NCI-H446 treated with DMSO at 0.1 percent for 48 hours (cell line): ENCODE measurements around the gene ADAMTS17.

Source experiments
- DNase-seq: peaks from one replicate; lab custom pipeline; 2025; lab: John Stamatoyannopoulos, UW

ADAMTS17 gene

DNA sequence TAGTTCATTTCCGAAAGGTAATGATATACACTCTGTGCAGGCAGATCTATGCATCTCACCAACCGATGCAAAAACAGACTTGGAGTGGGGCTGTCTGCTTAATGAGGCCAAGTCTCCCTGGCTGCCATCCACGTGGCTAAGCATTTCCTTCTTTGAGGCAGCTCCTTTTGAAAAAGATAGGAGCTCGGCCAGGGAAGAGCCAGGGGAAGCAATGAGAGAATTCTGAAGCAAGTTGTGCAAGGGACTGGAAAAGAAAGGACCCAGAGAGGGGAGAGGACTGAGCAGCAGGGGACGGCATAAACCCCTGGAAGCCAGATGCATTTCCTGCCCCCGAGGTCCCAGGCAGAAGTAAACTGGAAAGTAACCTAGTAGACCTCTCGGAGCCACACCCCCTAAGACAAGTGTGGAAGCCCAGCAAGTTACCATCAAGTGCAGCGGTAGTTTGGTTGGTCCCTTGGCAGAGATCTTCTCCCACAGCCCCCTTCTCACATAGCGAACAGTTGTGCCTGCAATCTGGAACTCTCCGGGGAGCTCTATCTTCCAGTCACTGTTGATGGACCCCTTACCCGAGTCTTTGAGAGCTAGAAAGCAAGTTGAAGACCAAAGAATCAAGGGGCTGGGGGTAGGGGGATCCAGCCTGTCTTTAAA, 288.2 kb downstream of the ADAMTS17 start:
- no peak for DNase-seq

DNA sequence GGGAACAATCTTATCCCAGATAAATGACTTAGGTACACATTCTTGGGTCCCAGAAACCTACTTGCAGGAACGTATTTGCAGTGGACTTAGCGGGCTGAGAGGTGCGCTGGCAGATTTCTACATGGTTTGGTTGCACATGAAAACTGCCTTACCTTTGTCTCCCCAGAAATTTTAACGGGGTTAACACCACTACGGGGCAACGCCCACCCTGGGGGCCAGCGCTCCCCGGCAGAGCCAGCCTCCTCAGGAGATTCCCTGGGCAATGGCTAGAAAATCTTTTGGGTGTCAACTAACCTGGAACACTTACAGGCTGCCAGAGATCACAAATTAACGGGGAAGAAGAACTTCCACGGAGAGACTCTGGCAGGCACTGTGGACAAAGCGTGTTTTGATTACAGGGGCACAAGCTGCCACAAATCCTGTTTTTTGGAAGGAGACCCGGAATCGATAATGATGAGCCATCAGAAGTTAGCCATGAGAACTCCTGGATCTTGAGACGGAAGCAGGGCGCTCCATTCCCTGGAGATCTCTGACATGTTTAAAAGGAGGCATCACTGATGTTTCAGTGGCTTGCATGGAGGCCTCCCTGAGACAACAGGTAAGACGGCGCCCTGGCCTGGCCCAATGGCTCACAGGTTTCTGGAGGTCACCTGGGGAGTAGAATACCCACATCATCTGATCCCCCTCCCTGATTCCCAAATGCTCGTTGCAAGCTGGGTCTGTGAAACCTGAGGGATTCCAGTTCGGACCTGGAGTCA, 288.9 kb downstream of the ADAMTS17 start:
- DNase-seq, result no peak

DNA sequence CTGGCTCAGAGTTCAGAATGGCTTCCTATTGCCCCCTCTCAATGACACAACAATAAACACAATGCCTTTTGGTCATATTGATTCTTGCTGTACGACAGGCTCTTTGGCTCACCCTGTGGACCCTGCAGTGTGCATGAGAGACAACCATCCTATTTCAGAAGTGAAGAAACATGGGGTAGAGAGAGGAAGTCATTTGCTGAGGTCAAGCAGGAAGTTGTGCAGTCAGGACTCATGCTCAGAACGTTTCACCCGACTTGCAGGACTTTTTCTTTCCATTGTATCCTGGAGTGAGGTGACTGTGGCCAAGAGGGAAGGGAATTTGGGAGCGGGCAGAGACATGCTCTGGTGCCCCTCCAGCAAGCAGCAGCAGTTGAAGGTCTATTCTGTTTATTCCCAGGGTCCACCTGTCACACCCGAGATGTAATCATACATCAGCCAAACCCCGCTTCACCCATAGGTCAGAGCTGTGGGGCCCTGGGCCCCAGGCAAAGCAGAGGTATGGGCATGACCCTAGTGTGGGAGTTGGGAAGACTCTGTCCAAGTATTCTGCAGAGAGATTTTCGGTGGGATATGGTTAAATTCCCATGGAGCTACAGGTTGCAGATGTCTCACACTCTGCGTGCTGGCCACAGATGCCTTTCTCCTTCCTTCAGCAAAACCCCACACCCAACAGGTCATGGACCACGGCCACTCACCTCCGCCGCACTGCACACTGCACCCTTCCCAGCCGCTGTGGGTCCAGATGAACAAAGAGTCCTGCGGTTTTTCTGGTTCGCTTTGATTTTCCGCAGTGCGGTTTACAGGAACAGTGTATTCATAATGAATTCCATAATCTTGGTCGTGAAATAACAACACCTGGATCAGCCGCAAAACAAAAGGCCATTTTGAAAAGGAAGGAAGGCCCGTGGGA, 290.6 kb downstream of the ADAMTS17 start:
- DNase-seq, result no peak

DNA sequence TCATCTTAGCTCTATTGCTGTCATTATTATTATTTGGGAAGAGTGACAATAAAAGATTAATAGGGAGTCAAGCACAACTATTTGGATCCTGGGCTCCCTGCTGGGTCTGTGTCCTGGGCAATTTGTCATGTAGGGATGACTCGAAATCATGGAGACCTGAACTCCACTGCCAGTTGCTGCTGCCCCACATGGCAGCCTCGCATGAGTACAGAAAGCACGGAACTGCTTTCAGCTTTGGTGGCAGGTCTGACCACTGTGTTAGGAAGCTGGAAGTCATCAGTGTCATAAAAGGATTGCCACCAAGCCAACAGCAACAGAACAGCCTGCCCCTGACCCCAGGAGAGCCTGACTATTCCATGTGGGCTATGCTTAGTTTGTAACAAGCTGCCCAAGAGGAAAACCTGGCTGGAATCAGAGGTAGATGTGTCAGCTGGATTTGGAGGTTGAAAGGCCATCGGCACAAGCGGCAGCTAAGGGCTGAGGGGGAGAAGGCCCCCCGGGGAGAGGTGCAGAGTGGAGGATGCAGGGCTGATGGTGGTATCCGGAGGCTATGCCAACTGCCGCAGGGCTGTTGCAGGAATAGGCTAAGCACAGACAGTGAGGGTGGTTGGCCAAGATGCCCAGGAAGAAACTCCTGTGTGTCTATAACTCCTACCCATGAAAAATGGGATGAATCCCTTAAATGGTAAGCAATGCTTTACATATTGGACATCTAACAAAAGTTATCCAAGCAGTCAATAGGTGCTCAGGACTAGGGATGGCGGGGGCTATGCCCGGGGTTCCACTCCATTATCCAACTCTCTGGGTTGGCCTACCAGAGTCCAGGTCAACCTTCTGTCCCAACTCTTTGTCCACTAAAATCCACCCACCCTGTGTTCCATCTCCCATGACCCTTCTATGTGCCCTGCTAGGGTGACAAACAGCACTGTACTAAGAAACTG, 291.6 kb downstream of the ADAMTS17 start:
- DNase-seq, result no peak

GRCh38 chr15:100049483-100049882, 292.3 kb downstream of the ADAMTS17 start:
- DNase-seq, result no peak

DNA sequence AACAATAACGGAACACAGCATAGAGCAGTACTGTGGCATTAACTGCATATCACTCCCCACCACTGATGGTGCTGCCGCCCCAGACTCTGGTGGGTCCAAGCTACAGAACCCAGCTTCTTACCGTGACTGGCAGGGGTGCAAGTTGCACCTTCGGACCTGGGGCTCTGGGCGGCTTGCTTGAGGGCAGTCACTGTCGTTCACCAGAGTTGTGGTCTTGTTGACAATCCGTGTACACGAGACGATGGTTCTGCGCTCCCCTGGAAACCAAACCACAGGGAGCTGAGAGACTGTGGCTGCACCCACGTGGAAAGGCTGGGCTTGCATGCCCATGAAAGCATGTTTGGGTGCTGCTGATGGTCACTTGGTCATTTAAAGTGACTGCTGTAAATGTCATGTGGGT, 293.0 kb downstream of the ADAMTS17 start:
- DNase-seq, result no peak

- DNase-seq, result no peak
Measured at GRCh38 chr15:100043692-100044091, 298.1 kb downstream of the ADAMTS17 start.

GRCh38 chr15:100043068-100043641, 298.6 kb downstream of the ADAMTS17 start:
- no peak for DNase-seq

DNA sequence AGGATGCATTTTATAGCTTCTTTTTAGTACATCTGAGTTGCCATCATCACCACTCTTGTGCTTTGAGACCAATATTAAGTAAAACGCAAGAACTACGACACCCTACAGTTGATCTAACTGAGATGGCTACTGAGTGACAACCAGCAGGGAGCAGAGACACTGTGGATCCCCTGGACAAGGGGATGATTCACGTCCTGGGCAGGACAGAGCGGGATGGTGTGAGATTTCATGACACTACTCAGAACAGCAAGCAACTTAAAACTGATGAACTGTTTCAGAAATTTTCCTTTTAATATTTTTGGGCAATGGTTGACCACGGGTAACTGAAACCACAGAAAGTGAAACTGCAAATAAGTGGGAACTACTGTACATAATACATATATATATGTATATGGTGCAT, 299.2 kb downstream of the ADAMTS17 start:
- no peak for DNase-seq

DNA sequence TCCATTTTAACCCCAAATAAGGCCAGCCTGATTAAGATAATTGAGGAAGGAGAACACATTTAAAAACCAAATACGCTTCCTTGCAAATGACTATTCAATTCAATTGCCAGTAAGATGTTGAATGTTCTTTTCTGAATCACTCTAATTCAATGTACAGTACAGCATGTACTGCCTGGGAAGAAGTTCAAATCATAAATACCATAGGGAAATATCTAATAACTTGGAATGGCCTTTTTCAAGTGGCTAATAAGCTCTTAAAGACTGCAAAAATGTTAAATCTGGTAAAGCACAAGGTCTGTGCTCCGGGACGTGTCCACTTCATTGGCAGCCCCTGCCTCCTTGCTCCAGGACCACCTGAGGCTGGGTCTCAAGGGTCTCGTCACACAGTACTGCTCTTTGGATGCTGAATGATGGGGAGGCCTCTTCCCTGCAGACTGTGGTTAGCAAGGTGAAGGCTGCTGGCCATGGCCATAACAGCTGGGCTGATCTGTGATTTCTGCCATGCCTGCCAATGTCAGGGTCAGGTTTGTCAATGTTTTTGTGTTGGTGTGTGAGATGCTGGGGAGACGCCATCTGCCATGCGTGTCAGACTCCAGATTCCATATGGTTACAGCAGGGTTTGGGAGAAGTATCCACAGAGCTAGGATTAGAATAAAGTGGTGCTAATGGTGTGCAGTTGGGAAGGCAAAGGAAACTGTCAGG, 300.5 kb downstream of the ADAMTS17 start:
- DNase-seq, result no peak

DNA sequence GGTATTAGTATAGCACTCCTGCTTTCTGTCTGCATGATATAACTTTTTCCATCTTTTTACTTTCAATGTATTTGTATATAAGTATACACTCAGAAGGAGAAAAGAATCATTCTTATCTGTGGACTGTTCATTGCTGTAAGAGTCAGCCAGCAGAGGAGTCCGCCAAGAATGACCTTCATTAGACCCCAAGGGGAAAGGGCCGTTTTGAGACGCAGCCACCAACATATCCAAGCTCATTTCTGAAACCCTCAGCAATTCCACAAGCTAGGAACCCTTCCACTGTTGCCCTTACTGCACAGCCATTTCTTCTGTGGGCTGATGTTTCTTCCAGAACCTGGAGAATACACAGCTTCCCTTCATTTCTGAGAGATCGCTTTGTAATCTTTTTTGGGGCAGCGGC, 301.8 kb downstream of the ADAMTS17 start:
- no peak for DNase-seq

GRCh38 chr15:100038736-100039135, 303.0 kb downstream of the ADAMTS17 start:
- DNase-seq, result no peak

- DNase-seq, result no peak
Measured at GRCh38 chr15:100037901-100038300, 303.9 kb downstream of the ADAMTS17 start.

DNA sequence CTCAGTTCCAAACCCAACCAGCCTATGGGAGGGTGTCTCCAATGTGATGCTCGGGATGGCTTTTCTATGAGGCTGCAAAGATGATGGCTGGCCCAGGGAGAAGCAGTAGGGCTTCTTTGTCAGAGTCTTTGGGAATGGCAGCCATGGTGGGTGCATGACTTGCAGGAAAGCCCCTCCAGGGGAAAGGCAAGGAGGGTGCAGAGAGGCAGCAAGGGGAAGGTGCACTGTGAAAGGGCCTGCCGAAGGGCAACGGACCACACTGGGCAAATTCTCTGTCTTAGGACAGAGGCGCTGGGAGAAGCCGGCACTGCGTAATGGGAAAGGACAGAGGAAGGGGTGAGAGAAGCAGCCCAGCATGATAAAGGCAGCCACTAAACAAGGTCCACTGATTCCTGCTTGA, 305.8 kb downstream of the ADAMTS17 start:
- no peak for DNase-seq

GRCh38 chr15:100034191-100034590, 307.6 kb downstream of the ADAMTS17 start:
- no peak for DNase-seq

DNA sequence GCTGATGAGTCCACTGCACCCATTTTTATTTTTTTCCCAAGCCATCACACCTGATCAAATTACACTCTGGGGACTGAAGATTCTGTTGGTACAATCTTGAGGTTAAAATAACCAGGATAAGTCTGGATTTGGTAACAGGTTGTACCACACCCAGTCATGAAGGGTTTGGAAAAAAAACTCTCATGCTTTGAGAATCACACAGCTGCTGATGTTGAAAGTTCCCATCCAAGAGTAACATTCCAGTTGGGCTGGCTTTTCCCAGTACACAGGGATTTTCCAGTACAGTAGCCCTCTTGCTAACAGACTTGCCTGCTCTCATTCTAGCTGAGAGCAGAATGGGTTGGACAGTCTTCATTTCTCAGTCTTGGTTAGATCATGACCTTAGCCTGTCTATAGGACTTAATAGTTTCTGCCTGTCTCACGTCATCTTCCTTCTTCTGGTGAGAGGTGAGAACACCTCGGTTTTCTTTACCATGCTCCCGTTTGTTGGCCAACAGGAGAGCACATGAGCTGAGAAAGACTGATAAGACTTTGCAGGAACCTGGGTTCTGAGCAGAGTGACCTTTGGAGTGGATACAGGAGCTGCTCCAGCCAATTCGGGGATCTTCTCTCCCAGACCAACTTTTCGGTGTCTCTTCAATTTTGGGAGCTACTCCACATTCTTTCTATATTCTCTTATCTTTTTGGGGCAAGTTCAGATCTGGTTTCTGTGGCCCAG, 308.5 kb downstream of the ADAMTS17 start:
- DNase-seq, result no peak

- DNase-seq, result no peak
Measured at GRCh38 chr15:100032358-100033085, 309.3 kb downstream of the ADAMTS17 start.

DNA sequence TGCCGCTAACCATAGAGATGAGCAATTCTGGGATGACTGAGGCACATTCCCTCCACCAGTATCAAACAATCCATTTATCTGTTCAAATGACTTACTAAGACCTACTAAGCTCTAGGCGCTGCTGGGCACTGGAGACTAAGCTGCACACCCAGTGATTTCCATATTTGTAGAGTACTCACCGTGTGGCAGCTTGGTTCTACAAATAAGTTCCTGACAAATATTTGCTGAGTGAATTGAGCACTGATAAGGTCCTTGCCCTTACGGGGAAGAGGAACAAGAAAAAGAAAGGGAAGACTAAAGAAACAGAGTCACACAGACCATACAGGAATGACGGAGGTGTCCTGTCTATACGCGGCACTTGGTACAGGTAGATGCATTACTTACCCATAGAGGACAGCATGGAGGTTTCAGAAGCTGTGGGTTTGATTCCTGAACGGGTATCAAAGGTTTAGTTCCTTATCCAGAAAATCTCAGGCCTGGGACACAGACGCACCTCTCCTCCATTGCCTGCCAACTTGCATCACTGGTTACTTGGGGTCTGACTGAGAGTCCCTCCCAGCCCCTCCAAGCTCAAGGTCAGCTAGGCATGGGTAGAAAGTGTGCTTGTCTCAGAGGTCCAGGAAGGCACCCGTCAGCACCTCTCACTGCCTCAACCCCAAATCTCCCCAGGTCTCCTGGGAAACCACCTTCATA, 310.0 kb downstream of the ADAMTS17 start:
- no peak for DNase-seq
